Activated CD4-positive, alpha-beta T cell treated with anti-CD3 and anti-CD28 coated beads for 1 hour (primary cell): ENCODE measurements around the gene PKP4.
"Not testable (repeated sequence)": the region's sequence is repeated elsewhere in the genome, so short reads cannot be mapped to it uniquely, and the experiment has no call there.

ENCODE experiments used
- DNase-seq: peaks from one replicate; pipeline ENCODE4 v3.0.0-alpha.2; 2020

Gene PKP4

GRCh38 chr2:158688721-158689120 is 232.0 kb downstream of the PKP4 start:
- DNase-seq, result no peak

DNA sequence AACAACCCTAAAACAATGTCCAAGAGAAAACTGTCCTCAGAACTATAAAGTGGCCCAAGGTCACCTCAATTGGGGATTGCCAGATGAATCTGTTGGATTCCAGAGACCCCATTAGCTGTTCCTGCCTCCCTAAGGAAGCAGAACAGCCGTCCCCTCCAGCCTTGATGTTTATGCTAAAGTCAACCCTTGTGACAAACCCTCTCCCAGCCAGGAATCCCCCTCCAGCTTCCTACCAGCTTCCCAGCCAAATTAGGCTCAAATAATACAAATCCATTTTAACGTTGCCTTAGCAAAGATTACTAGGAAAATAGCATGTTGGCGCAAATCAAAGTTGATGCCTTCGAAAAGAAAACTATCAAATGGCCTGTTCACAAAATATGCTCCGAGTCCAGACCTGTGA is 232.6 kb downstream of the PKP4 start:
- no peak for DNase-seq

DNA sequence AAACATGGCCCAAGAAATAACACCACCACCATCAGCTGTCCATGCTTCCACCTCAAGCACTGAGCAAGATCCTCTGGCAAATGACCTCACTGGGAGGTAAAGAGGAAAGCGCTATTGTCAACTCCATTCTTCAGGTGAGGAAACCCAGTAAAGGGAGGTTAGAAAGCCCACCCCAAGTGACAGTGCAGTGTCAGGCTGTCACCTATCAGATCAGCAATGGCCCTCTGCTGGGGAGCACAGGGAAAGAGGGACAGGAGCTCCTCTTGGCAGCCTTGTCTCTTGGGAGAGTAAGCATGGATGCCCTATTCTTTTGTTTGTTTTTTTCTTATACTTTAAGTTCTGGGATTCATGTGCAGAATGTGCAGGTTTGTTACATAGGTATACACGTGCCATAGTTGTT is 234.1 kb downstream of the PKP4 start:
- no peak for DNase-seq

DNA sequence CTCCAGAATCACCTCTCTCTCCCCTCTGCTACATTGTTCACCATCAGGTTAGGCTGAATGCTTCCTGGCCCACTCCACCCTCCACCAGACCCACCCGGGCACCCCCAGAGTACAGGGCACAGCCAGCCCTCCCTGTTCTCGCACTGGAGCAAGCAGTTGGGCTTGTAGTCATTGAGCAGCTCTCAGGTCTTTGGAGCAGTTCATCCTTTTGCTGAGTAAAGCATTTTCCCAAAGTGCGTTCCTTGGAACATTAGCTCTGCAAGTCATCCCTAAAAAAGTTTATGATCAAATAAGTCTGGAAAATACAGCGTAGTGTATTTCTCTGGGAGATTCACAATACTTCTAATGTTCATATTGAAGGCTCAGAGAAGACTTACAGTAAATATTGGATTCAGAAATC is 234.9 kb downstream of the PKP4 start:
- DNase-seq, result no peak

- no peak for DNase-seq
These were observed 235.8 kb downstream of the PKP4 start for GRCh38 chr2:158692372-158693103.

GRCh38 chr2:158693476-158693875 is 236.7 kb downstream of the PKP4 start:
- DNase-seq, result no peak

DNA sequence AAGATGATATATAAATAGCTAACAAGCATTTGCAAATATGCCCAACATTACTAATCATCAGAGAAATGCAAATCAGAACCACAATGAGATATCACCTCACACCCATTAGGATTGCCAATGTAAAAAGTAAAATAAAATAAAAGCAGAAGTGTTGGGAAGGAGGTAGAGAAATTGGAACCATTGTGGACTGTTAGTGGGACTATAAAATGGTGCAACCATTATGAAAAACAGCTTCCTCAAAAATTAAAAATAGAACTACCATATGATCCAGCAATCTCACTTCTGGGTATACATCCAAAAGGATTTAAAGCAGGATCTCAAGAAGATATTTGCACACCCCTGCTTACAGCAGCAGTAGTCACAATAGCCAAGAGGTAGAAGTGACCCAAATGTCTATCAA is 238.6 kb downstream of the PKP4 start:
- no peak for DNase-seq

DNA sequence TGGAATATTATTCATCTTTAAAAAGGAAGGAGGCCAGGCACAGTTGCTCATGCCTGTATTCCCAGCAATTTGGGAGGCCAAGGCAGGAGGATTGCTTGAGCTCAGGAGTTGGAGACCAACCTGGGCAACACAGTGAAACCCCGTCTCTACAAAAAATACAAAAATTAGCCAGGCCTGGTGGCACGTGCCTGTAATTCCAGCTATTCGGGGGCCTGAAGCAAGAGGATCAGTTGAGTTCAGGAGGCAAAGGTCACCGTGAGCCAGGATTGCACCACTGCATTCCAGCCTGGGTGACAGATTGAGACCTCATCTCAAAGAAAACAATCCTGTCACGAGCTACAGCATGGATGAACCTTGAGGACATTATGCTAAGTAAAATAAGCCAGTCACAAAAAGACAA is 239.0 kb downstream of the PKP4 start:
- DNase-seq, result not testable (repeated sequence)

DNA sequence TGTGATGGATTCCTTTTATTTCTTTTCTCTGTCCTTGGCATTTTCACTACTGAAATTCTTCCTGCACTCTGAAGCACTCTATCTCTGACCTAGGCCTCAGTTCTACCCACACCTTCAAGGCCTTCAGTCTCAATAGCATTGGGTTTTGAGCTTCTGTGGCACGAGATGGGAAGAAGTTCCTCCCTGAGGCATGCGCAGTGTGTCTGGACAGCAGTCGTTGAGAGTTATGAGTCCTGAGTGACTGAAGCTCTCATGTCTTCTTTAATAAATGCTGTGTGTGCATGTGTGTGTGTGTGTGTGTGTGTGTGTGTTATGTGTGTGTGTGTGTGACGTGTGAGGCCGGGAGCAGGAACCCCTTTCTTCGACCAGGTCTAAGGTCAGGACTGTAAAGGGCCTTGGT is 242.6 kb downstream of the PKP4 start:
- DNase-seq, result no peak

- no peak for DNase-seq
These were observed 244.3 kb downstream of the PKP4 start for GRCh38 chr2:158701101-158701500.

- no peak for DNase-seq
These were observed 246.0 kb downstream of the PKP4 start for GRCh38 chr2:158702740-158703139.

DNA sequence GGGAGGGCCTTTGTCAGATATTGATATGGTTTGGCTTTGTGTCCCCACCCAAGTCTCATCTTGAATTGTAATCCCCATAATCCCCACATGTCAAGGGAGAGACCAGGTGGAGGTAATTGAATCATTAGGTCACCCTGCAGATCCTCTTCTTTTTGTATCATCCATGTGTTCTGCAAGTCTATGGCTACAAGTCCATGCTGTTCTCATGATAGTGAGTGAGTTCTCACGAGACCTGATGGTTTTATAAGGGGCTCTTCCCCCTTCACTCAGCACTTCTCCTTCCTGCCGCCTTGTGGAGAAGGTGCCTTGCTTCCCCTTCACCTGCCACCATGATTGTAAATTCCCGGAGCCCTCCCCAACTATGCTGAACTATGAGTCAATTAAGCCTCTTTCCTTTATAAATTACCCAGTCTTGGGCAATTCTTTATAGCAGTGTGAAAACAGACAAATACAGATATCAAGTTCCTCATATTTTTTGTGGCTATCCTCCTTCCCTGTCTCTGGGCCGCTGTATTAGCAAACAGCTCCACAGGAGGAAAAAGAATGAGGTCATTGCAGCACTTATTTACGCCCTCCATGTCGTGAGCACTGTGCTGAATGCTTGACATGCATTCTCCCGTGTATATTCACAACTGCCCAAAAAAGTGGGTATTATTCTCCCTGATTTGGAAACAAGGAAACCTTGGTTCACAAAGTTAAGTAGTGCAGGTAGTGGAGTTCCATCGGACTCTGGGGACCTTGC is 248.1 kb downstream of the PKP4 start:
- DNase-seq, result not testable (repeated sequence)

DNA sequence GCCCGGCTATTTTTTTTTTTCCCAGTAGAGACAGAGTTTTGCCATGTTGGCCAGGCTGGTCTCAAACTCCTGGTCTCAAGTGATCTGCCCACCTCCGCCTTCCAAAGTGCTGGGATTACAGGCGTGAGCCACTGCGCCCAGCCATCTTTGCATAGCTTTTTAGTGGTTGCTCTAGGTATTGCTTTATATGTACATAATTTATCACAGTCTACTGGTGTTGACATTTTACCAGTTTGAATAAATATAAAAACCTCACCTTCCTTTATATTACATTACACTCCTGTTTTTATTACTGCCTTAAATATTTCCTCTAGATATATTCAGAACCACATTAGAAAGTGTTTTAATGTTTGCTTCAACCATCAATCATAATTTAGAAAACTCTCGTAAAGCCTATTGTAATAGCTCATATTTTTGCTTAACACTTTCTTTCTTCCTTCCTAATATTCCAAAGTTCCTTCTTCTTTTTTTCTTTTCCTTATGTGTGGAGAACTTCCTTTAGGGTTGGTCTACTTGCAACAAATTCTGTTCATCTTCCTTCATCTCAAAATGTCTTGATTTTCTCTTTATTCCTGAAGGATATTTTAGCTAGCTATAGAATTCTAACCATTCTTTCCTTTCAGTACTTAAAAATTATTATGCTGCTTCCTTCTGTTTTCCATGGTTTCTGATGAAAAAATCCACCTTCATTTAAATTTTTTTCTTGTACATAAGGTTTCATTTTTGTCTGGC is 256.2 kb downstream of the PKP4 start:
- DNase-seq, result no peak

GRCh38 chr2:158713523-158714138 is 256.9 kb downstream of the PKP4 start:
- DNase-seq, result no peak

DNA sequence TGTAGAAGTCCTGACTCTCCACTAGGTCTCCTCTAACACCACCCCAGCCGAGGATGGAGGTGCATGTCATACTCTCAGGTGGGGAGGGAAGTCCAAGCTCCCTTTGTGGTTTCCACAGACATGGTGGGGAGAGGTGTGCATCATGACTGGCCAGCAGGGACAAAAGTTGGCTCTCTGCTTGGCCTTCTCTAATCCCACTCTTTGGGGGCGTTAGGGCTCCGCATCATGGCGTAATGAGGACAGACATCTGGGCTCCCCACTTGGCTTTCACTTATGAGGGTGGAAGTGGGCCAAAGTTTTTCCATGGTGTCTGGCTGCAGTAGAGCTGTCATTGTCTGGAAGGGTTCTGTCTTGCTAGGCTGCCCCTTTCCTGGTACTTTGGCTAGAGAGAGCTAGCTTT is 257.7 kb downstream of the PKP4 start:
- no peak for DNase-seq

DNA sequence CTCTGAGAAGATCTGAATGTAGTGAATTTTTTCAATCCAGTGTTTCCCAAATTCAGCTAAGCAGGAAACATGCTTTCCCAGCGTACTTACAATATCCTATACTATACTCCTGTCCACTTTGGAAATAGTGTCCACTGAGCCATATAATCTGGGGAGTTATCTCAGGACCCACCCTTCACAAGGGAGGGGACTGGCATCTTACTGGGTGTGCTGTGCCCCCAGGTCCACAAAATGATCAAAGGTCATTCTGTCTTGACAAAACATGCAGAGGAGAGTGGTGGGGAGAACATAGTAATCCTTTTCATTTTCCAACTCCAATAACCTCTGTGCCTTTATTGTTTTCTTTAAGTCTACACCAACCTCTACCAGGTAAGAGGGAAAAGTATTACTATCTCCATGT is 258.6 kb downstream of the PKP4 start:
- no peak for DNase-seq

GRCh38 chr2:158716121-158716791 is 259.5 kb downstream of the PKP4 start:
- no peak for DNase-seq

GRCh38 chr2:158716921-158717320 is 260.2 kb downstream of the PKP4 start:
- no peak for DNase-seq

DNA sequence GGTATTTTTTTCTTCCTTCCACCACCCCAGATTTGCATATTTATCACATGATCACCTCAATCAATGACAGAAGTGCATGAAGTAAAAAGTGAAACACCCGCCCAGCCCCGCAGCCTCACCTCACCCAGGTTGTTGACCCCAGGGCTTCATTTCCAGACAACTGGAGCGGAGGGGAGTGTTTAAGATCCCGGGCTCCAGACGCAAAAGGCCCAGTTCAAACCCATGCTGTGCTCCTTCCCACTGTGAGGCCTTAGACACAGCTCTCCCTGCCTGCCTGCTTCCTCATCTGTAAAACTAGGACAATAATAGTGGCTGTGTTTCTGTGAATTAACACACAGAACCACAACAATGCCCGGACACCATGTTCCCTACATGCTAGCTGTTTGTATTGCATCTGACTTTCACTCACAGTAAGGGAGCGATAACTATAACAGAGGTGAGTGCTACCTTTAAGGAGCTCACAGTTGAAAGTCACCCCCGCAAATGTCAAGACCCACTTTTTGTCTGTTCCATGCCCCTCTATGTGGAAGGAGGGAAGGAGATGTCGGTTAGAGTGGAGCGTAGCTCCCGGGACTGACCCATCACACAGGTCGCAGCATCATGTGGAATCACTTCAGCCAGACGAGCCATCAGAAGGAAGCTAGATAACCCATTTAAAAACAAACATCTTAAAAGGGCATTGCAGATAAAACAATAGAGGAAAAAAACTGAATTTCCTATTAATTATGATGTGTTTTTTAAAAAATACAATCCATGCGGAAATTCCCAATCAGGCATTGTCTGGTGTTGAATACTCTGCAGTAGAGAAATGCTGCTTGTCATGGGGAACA is 260.8 kb downstream of the PKP4 start:
- DNase-seq, result no peak

DNA sequence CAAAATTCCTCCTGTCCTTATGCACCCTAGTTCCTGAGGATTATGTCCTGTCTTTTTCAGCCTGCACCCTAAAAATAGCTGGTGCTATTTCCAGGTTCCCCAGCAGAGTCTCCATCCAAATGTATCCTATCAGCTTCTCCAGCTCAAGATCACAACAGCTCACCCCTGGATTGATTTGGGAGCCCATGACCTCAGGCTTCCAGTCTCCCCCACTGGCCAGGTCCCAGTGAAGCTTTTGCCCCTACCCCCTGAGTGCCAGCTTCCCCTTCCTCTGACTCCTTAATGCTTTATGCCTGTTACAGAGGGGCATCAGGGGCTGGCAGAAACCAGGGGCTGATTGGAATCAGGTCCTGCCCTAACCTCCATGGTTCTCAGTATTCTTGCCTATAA is 261.4 kb downstream of the PKP4 start:
- DNase-seq, result no peak

DNA sequence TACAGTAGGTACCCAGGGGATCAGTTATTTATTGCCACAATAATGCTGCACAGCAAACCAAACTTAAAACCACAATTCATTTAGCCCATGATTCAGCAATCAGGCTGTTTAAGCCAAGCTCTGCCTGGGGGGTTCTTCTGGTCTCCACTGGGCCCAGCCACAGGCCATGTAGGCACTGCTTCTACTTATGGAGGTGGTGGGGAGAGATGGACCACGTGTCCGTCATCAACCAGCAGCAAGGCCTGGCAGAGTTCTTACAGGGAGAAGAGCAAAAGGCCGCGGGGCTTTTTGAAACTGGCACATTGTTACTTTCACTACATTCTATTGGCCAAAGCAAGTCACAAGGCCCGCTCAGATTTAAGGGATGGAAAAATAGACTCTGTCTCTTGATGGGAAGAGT is 262.1 kb downstream of the PKP4 start:
- no peak for DNase-seq

DNA sequence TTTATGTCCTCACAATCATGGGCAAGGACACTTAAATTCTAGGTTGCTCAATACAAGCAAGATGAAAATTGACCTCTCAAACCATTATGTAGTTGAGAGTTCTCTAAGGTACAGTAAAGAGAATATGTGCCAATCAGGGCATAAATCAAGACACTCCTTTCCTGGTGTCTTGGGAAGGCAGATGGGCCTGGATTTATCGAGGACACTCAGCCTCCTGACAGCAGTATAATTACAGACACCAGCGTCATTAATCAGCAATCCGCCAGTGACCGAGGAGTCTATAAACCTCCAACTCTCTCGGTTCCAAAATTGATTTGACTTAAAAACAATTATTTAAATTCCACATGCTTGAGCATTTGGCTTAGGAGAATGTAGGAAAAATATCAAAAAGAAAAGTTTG is 262.7 kb downstream of the PKP4 start:
- no peak for DNase-seq
